ENCODE measurements around the gene CRELD2. TPM values are rescaled to one million over a fixed set of nuclear protein-coding genes. Genes with fewer than 3 reads are reported as not detected.

Gene CRELD2
- total and polyA plus RNA-seq, 2 of the 13 experiments (the other 11 are each of a cell fraction or from before 2014, with no cell fraction given), result 17.2 to 44.7 TPM

GRCh38 chr22:49917974-49918910, at the start of gene CRELD2, which contains the start of gene ALG12 (continued):
- 0 out of 2 replicates have a peak, but pooled peaks have one; percentile 17 for TF ChIP-seq ZNF770 (CRISPR knock-in tag; IDR thresholded peaks at IDR 0.05)
- peak; percentile 82 for TF ChIP-seq TFDP2 (CRISPR knock-in tag; IDR thresholded peaks at IDR 0.05)
- no peak for TF ChIP-seq ZNF256 (CRISPR knock-in tag; conservative IDR thresholded peaks at IDR 0.05)
- no peak for TF ChIP-seq CBX5 (CRISPR knock-in tag; IDR thresholded peaks at IDR 0.05; ENCODE audit: borderline replicate concordance)
- no peak for TF ChIP-seq ZNF576 (CRISPR knock-in tag; IDR thresholded peaks at IDR 0.05)
- TF ChIP-seq FOXJ3 (CRISPR knock-in tag; IDR thresholded peaks at IDR 0.05; ENCODE audit: borderline replicate concordance), result no peak
- TF ChIP-seq NR3C1 (CRISPR knock-in tag; IDR thresholded peaks at IDR 0.05), result no peak
- no peak for TF ChIP-seq ZNF784 (CRISPR knock-in tag; IDR thresholded peaks at IDR 0.05; ENCODE audit: borderline replicate concordance)
- TF ChIP-seq ZNF7 (CRISPR knock-in tag; IDR thresholded peaks at IDR 0.05), result no peak
- peak; percentile 36; the same call in 1 of the 2 replicates for TF ChIP-seq HNF4A (CRISPR knock-in tag; IDR thresholded peaks at IDR 0.05)
- TF ChIP-seq PRDM4 (CRISPR knock-in tag; IDR thresholded peaks at IDR 0.05; ENCODE audit: borderline replicate concordance), result no peak
- TF ChIP-seq PHF20 (CRISPR knock-in tag; IDR thresholded peaks at IDR 0.05), result peak; percentile 73
- TF ChIP-seq ZBTB42 (CRISPR knock-in tag; IDR thresholded peaks at IDR 0.05), result no peak
- no peak for TF ChIP-seq KDM4B (CRISPR knock-in tag; IDR thresholded peaks at IDR 0.05)
- no peak for TF ChIP-seq MAFK (conservative IDR thresholded peaks at IDR 0.05 in 1 of 2, IDR thresholded peaks at IDR 0.05 in 1 of 2; ENCODE audit: low read length in 2 of 2)
- no peak for TF ChIP-seq MEF2D (CRISPR knock-in tag; IDR thresholded peaks at IDR 0.05)
- no peak; a peak in 1 of 4 replicates for TF ChIP-seq REST (IDR thresholded peaks at IDR 0.05; ENCODE audit: borderline replicate concordance in 1 of 2, low read depth in 1 of 2, low read length in 2 of 2)

Data from HepG2 (cell line).